Keratinocyte (primary cell): ENCODE measurements around the gene POLR1A. TPM values are rescaled to one million over a fixed set of nuclear protein-coding genes. Genes with fewer than 3 reads are reported as not detected.

Experiments
- DNase-seq: peaks from one replicate; pipeline ENCODE4 v3.0.0-alpha.2; 2011; ENCODE audit warnings: low read depth, missing footprints, low spot score
- FAIRE-seq: peaks from 2 replicates; lab custom pipeline; 2011; peaks lifted over from hg19 to GRCh38; lab: Jason Lieb, UNC
- H2AFZ ChIP-seq: 2 replicates; pipeline ENCODE4 v1.6.0; 2012; ENCODE audit warnings: low read length, control low read depth, inconsistent platforms; ENCODE audit not compliant: control insufficient read depth
- H3K27ac ChIP-seq: 2 replicates; pipeline ENCODE4 v1.5.1; 2011; ENCODE audit warnings: low read length; ENCODE audit not compliant: control insufficient read depth, insufficient read depth
- H3K27me3 ChIP-seq: 3 replicates; pipeline ENCODE4 v1.6.0; 2011; ENCODE audit warnings: low read length; ENCODE audit not compliant: control insufficient read depth, insufficient read depth; ENCODE audit errors: extremely low read depth
- H3K36me3 ChIP-seq, 2 experiments: 2 replicates in 1 of 2; 3 replicates in 1 of 2; pipeline ENCODE4 v1.5.1; 2011; ENCODE audit warnings: low read length in 2 of 2, mild to moderate bottlenecking in 1 of 2; ENCODE audit not compliant: control insufficient read depth in 2 of 2, insufficient read depth in 2 of 2; ENCODE audit errors: extremely low read depth in 1 of 2
- H3K4me1 ChIP-seq: 3 replicates; pipeline ENCODE4 v1.5.1; 2011; ENCODE audit warnings: low read length; ENCODE audit not compliant: control insufficient read depth, insufficient read depth; ENCODE audit errors: extremely low read depth
- H3K4me2 ChIP-seq: 3 replicates; pipeline ENCODE4 v1.6.0; 2011; ENCODE audit warnings: low read depth, low read length; ENCODE audit not compliant: control insufficient read depth, insufficient read depth; ENCODE audit errors: extremely low read depth
- H3K4me3 ChIP-seq, 3 experiments: fragments of 200-600 bp in 1 of 3; sonication (generic) in 1 of 3; 2 replicates in 2 of 3; 3 replicates in 1 of 3; pipeline ENCODE4 v1.5.1; 2011 to 2016; ENCODE audit warnings: low read length in 3 of 3, mild to moderate bottlenecking in 3 of 3, control low read depth in 2 of 3, inconsistent platforms in 1 of 3, low read depth in 1 of 3, mixed read lengths in 1 of 3, mixed run types in 1 of 3, moderate library complexity in 1 of 3; ENCODE audit not compliant: control insufficient read depth in 2 of 3, insufficient read depth in 2 of 3; ENCODE audit errors: extremely low read depth in 1 of 3
- H3K79me2 ChIP-seq: 2 replicates; pipeline ENCODE4 v1.6.0; 2012; ENCODE audit warnings: low read length; ENCODE audit not compliant: control insufficient read depth, insufficient read depth
- H3K9ac ChIP-seq: 3 replicates; pipeline ENCODE4 v1.6.0; 2011; ENCODE audit warnings: low read length; ENCODE audit not compliant: control insufficient read depth, insufficient read depth; ENCODE audit errors: extremely low read depth
- H3K9me1 ChIP-seq: 3 replicates; pipeline ENCODE4 v1.6.0; 2011; ENCODE audit warnings: low read length; ENCODE audit not compliant: control insufficient read depth, insufficient read depth; ENCODE audit errors: extremely low read depth
- H3K9me3 ChIP-seq: 2 replicates; pipeline ENCODE4 v1.5.1; 2012; ENCODE audit warnings: low read depth, low read length; ENCODE audit not compliant: control insufficient read depth
- H4K20me1 ChIP-seq: 3 replicates; pipeline ENCODE4 v1.6.0; 2011; ENCODE audit warnings: low read length; ENCODE audit not compliant: control insufficient read depth, insufficient read depth; ENCODE audit errors: extremely low read depth
- EZH2 ChIP-seq: IDR thresholded peaks from one replicate; pipeline ENCODE4 v1.6.1; 2012; ENCODE audit warnings: inconsistent platforms, mild to moderate bottlenecking, low read length, moderate library complexity
- dilution Hi-C: fragments of 300-500 bp; cut with MboI; formaldehyde crosslinking; loops from one replicate; pipeline ENCODE4 v1.7.0; 2020; ENCODE audit warnings: low sequenced_read_pairs; ENCODE audit not compliant: extremely low pct_ligation_motif_present
- polyA plus RNA-seq, 5 experiments: library from polyadenylated mRNA; depleted of rRNA in 3 of 5; stranded (reverse) in 3 of 5; stranded (forward) in 1 of 5; unstranded in 1 of 5; fragments of >200 nt; gene quantifications; 1 replicate in 1 of 5; 2 replicates in 3 of 5; 3 replicates in 1 of 5; pipeline versions ENCODE4 v1.2.1 to v1.2.3, GENCODE V29; 2011 to 2012; ENCODE audit warnings: missing spikeins in 2 of 5, low read depth in 1 of 5, low replicate concordance in 1 of 5
- TF ChIP-seq, protein P1 (sequence below), 3 experiments: IDR thresholded peaks in 1 of 3; conservative IDR thresholded peaks in 1 of 3; optimal IDR thresholded peaks in 1 of 3; 2 replicates in 2 of 3; 3 replicates in 1 of 3; pipeline versions ENCODE3 to v1.5.1; 2011; ENCODE audit warnings: low read length in 3 of 3, mild to moderate bottlenecking in 3 of 3, moderate library complexity in 2 of 3, control low read depth in 1 of 3, inconsistent platforms in 1 of 3; ENCODE audit not compliant: insufficient read depth in 2 of 3; ENCODE audit errors: extremely low read depth in 1 of 3

Gene POLR1A
- polyA plus RNA-seq, 1 donor (not counting 4 experiments of a cell fraction or from before 2014, with no cell fraction given) = 16.1 TPM

DNA sequence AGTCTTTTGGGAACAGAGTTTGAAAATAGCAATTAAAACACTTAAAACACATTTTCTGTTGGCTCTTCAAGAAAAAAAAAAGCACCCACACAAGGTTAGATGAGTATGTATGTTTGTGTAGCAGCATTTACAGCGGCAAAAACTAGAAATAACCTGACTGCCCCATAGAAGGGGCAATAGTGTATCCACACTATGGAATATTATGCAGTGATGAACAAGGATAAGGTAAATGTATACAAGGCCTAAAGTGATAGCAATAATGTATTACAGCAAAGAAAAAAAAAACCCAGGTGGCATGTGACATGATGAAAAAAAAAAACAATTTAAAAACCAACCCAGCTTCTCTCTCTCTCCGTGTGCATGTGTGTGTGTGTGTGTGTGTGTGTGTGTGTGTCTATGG lies 34.8 kb downstream of the POLR1A start:
- dilution Hi-C loops = no loop called here
- DNase-seq = no peak
- peaks cover 41 to 62% of the 10 kb centered on the region in 2 experiments for H3K36me3 ChIP-seq

DNA sequence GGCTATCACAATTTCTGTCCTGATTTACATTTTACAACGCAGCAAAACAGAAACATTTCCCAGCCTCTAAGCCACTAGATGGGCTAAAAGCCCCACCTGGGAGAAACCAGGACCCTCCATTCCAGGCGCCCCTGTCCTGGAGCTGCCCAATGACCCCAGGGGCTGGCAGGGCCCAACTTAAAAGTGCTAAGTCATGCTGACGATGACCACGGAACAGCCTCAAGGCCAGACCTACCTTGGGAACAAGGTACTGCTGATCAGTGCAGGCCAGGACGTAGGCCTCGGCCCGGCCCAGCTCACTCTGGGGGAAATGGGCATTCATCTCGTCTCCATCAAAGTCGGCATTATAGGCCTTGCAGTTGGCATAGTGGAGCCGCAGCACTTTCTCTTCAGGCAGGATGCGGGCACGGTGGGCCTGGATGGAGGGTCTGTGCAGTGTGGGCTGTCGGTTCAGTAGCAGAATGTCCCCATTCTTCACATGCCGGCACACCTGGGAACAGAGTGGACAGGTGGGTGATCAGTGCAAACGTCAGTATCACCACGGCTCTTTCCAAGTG lies 35.8 kb downstream of the POLR1A start:
- Histone ChIP-seq H4K20me1 (peaks cover 3% of the 10 kb centered on the region), H3K27me3 (no peaks in the 10 kb centered on the region), H3K9ac (no peak overlapping the region), H3K9me3 (no peaks in the 10 kb centered on the region), H3K27ac (no peak overlapping the region), H3K4me3 (no peak overlapping the region), H3K36me3 (peaks cover 43 to 62% of the 10 kb centered on the region in 2 experiments), H3K4me1 (no peaks in the 10 kb centered on the region), H3K9me1 (no peaks in the 10 kb centered on the region), H3K4me2 (no peak overlapping the region), H2AFZ (no peak overlapping the region), H3K79me2 (no peaks in the 10 kb centered on the region)
- no peak for FAIRE-seq
- no peak for DNase-seq
- dilution Hi-C loops = no loop called here
- TF ChIP-seq, protein P1, sequence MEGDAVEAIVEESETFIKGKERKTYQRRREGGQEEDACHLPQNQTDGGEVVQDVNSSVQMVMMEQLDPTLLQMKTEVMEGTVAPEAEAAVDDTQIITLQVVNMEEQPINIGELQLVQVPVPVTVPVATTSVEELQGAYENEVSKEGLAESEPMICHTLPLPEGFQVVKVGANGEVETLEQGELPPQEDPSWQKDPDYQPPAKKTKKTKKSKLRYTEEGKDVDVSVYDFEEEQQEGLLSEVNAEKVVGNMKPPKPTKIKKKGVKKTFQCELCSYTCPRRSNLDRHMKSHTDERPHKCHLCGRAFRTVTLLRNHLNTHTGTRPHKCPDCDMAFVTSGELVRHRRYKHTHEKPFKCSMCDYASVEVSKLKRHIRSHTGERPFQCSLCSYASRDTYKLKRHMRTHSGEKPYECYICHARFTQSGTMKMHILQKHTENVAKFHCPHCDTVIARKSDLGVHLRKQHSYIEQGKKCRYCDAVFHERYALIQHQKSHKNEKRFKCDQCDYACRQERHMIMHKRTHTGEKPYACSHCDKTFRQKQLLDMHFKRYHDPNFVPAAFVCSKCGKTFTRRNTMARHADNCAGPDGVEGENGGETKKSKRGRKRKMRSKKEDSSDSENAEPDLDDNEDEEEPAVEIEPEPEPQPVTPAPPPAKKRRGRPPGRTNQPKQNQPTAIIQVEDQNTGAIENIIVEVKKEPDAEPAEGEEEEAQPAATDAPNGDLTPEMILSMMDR (optimal IDR thresholded peaks at IDR 0.05 in 1 of 3, IDR thresholded peaks at IDR 0.05 in 1 of 3, conservative IDR thresholded peaks at IDR 0.05 in 1 of 3; ENCODE audit: extremely low read depth in 1 of 3, insufficient read depth in 2 of 3, low read length in 3 of 3) = no peak
- no peak for TF ChIP-seq EZH2

More for the DNA sequence above, 34.8 kb downstream of the POLR1A start:
- H2AFZ ChIP-seq = no peak overlapping the region
- peaks cover 3% of the 10 kb centered on the region for H4K20me1 ChIP-seq
- H3K27ac ChIP-seq = no peak overlapping the region
- no peaks in the 10 kb centered on the region for H3K27me3 ChIP-seq
- no peak for FAIRE-seq
- H3K9me3 ChIP-seq = no peaks in the 10 kb centered on the region
- TF ChIP-seq, protein P1 (optimal IDR thresholded peaks at IDR 0.05 in 1 of 3, IDR thresholded peaks at IDR 0.05 in 1 of 3, conservative IDR thresholded peaks at IDR 0.05 in 1 of 3; ENCODE audit: extremely low read depth in 1 of 3, insufficient read depth in 2 of 3, low read length in 3 of 3) = no peak
- TF ChIP-seq EZH2 = no peak
- no peaks in the 10 kb centered on the region for H3K9me1 ChIP-seq
- H3K79me2 ChIP-seq = no peaks in the 10 kb centered on the region
- H3K9ac ChIP-seq = no peak overlapping the region
- no peak overlapping the region for H3K4me3 ChIP-seq
- H3K4me2 ChIP-seq = no peak overlapping the region
- no peaks in the 10 kb centered on the region for H3K4me1 ChIP-seq
